Pancreas (tissue), 10 donors: ENCODE data around the gene BZW2. TPM values are rescaled to one million over a fixed set of nuclear protein-coding genes. Genes with fewer than 3 reads are reported as not detected.

ENCODE experiments used
- ATAC-seq, 4 donors: fragments of 200-7000 bp; cut with Tn5 transposase; one replicate each; pipeline versions ENCODE4 v1.8.0 to v1.9.1; 2020; ENCODE audit warnings: mild to moderate bottlenecking in 4 of 4, moderate library complexity in 4 of 4
- DNase-seq, 6 donors: peaks; one replicate each; pipeline ENCODE4 v3.0.0-alpha.2; 2020
- FAIRE-seq: peaks from 2 replicates; lab custom pipeline; 2012; peaks lifted over from hg19 to GRCh38; lab: Jason Lieb, UNC
- H3K27ac ChIP-seq, 4 donors: fragments of 200-600 bp; sonication (generic); 1 replicate in 3 of 4; 2 replicates in 1 of 4; pipeline versions ENCODE4 v1.5.0 to v1.8.0; 2020
- H3K27me3 ChIP-seq, 4 donors: fragments of 200-600 bp; one replicate each; pipeline ENCODE4 v1.8.0; 2021
- H3K36me3 ChIP-seq, 3 donors: fragments of 200-600 bp; sonication (generic) in 1 of 3; one replicate each; pipeline versions ENCODE4 v1.5.0 to v1.8.0; 2020 to 2021
- H3K4me1 ChIP-seq, 3 donors: fragments of 200-600 bp; one replicate each; pipeline ENCODE4 v1.8.0; 2021
- H3K4me3 ChIP-seq, 4 donors: fragments of 200-600 bp; sonication (generic) in 2 of 4; one replicate each; pipeline versions ENCODE4 v1.5.0 to v1.8.0; 2020 to 2021
- H3K9me3 ChIP-seq, 4 donors: fragments of 200-600 bp; one replicate each; pipeline ENCODE4 v1.8.0; 2021
- CTCF ChIP-seq, 4 donors: fragments of 200-600 bp; sonication (generic) in 3 of 4; IDR thresholded peaks; one replicate each; pipeline versions ENCODE4 v1.5.0 to v1.8.0; 2021; ENCODE audit warnings: antibody characterized with exemption in 4 of 4
- WGBS, 2 donors: extraction: QIAGEN DNeasy Blood & Tissue Kit; methylation state at CpG; one replicate each; pipeline ENCODE4 v1.1.7; 2013; 5-methylcytosine and 5-hydroxymethylcytosine counted together
- intact Hi-C, 3 donors: fragments of 100-400 bp; cut with DNase I; formaldehyde crosslinking; loops; one replicate each; pipeline versions ENCODE4 v1.11.1 to v1.14.2; 2022
- polyA plus RNA-seq, 2 donors: library from polyadenylated mRNA; stranded (reverse); fragments of 200-250 nt; gene quantifications; one replicate each; pipeline ENCODE4 v1.2.3, GENCODE V29; 2013
- total RNA-seq, 6 donors: library from RNA; stranded (reverse); fragmentation: NEBNext Ultra II Directional in 4 of 6; extraction: Animal tissue kit (Norgen Biotek cat#: 25700) in 4 of 6; gene quantifications; one replicate each; pipeline versions ENCODE4 v1.2.1 to v1.2.4, GENCODE V29; 2021 to 2023
- donor health status: healthy with polysubstance abuse.
- donor health status: DM: no; HTN: no; CAD: no; lungs with moderate emphysema.
- donor health status: DM: no; HTN: no; CAD: no.
- donor health status: control.
- donor health status: control.
- donor health status: Bipolar disorder and iron deficiency.
- donor health status: DM: yes; HTN: yes; CAD: no.
- donor health status: DM: no; HTN: no; CAD: no.
- donor health status: DM: no; HTN: no; CAD: no.
- donor health status: DM: yes; HTN: yes; CAD: no.

BZW2 gene
- total and polyA plus RNA-seq, 8 donors: 10.5 to 29.9 (median 18.2) TPM

- intact Hi-C loops: no loop called here
- ATAC-seq: no peak
Measured at GRCh38 chr7:16743236-16743635, 97.3 kb downstream of the BZW2 start.

GRCh38 chr7:16744518-16745250 lies 98.7 kb downstream of the BZW2 start:
- intact Hi-C loops: no loop called here
- peaks cover 0 to 9% (median 0%) of the 10 kb centered on the region in 3 donors for H3K4me1 ChIP-seq
- no peak overlapping the region for H3K4me3 ChIP-seq
- WGBS, 2 donors: 81 to 91% methylated on average over 6 of the region's 6 CpGs
- no peaks in the 10 kb centered on the region for H3K27me3 ChIP-seq
- no peak overlapping the region for H3K27ac ChIP-seq
- no peaks in the 10 kb centered on the region for H3K9me3 ChIP-seq
- ATAC-seq (no peak), FAIRE-seq (no peak), DNase-seq (no peak)
- no peaks in the 10 kb centered on the region for H3K36me3 ChIP-seq
- TF ChIP-seq CTCF (IDR thresholded peaks at IDR 0.05): no peak

More at GRCh38 chr7:16743236-16743635, 97.3 kb downstream of the BZW2 start:
- Histone ChIP-seq H3K27me3 (no peaks in the 10 kb centered on the region), H3K27ac (no peak overlapping the region), H3K4me1 (peaks cover 0 to 9% (median 0%) of the 10 kb centered on the region in 3 donors), H3K4me3 (no peak overlapping the region), H3K36me3 (no peaks in the 10 kb centered on the region), H3K9me3 (no peaks in the 10 kb centered on the region)
- no peak for FAIRE-seq
- DNase-seq: no peak
- WGBS, 2 donors: 30 to 34% methylated on average over 4 of the region's 4 CpGs
- no peak for TF ChIP-seq CTCF (IDR thresholded peaks at IDR 0.05)

- no peak overlapping the region for H3K4me3 ChIP-seq
- intact Hi-C loops: no loop called here
- no peaks in the 10 kb centered on the region for H3K36me3 ChIP-seq
- H3K27ac ChIP-seq: no peak overlapping the region
- TF ChIP-seq CTCF (IDR thresholded peaks at IDR 0.05): no peak
- H3K4me1 ChIP-seq: peaks cover 0 to 6% (median 0%) of the 10 kb centered on the region in 3 donors
- H3K27me3 ChIP-seq: no peaks in the 10 kb centered on the region
- no peaks in the 10 kb centered on the region for H3K9me3 ChIP-seq
- FAIRE-seq (no peak), ATAC-seq (no peak), DNase-seq (no peak)
- 82 to 85% methylated on average over 2 of the region's 2 CpGs for WGBS, 2 donors
Measured at GRCh38 chr7:16745645-16746044, 99.7 kb downstream of the BZW2 start.

GRCh38 chr7:16747102-16747501 lies 101.1 kb downstream of the BZW2 start:
- no peak overlapping the region for H3K27ac ChIP-seq
- peaks cover 0 to 4% (median 0%) of the 10 kb centered on the region in 3 donors for H3K4me1 ChIP-seq
- H3K4me3 ChIP-seq: no peak overlapping the region
- H3K9me3 ChIP-seq: no peaks in the 10 kb centered on the region
- H3K36me3 ChIP-seq: no peaks in the 10 kb centered on the region
- intact Hi-C loops: no loop called here
- DNase-seq: no peak
- no peak for TF ChIP-seq CTCF (IDR thresholded peaks at IDR 0.05)
- 63 to 70% methylated on average over 1 of the region's 1 CpG for WGBS, 2 donors
- ATAC-seq: no peak
- FAIRE-seq: no peak
- no peaks in the 10 kb centered on the region for H3K27me3 ChIP-seq
